Ishikawa (cell line): ENCODE measurements around the gene RAP2A.

Experiments
- CEBPB ChIP-seq: IDR thresholded peaks from 2 replicates; pipeline ENCODE4 v1.6.1; 2012
- EGR1 ChIP-seq: IDR thresholded peaks from 2 replicates; pipeline ENCODE4 v1.6.1; 2012
- EP300 ChIP-seq: IDR thresholded peaks from 2 replicates; pipeline ENCODE4 v1.6.1; 2012; ENCODE audit warnings: borderline replicate concordance
- FOXM1 ChIP-seq: IDR thresholded peaks from 2 replicates; pipeline ENCODE4 v1.6.1; 2012; ENCODE audit warnings: low read depth, borderline replicate concordance
- RAD21 ChIP-seq: IDR thresholded peaks from 2 replicates; pipeline ENCODE4 v1.6.1; 2012; ENCODE audit warnings: low read depth
- TAF1 ChIP-seq: IDR thresholded peaks from 2 replicates; pipeline ENCODE4 v1.6.1; 2012; ENCODE audit warnings: low read depth, mild to moderate bottlenecking
- TEAD4 ChIP-seq: IDR thresholded peaks from 2 replicates; pipeline ENCODE4 v1.6.1; 2012
- YY1 ChIP-seq: IDR thresholded peaks from 2 replicates; pipeline ENCODE4 v1.6.1; 2012; ENCODE audit warnings: low read depth
- ZBTB7A ChIP-seq: IDR thresholded peaks from 2 replicates; pipeline ENCODE4 v1.6.1; 2012; ENCODE audit warnings: low read depth
- TF ChIP-seq, protein P1 (sequence below): IDR thresholded peaks from 2 replicates; pipeline ENCODE4 v1.6.1; 2012
- TF ChIP-seq, protein P2 (sequence below): IDR thresholded peaks from 2 replicates; pipeline ENCODE4 v1.6.1; 2012; ENCODE audit warnings: low read depth, mild to moderate bottlenecking

DNA sequence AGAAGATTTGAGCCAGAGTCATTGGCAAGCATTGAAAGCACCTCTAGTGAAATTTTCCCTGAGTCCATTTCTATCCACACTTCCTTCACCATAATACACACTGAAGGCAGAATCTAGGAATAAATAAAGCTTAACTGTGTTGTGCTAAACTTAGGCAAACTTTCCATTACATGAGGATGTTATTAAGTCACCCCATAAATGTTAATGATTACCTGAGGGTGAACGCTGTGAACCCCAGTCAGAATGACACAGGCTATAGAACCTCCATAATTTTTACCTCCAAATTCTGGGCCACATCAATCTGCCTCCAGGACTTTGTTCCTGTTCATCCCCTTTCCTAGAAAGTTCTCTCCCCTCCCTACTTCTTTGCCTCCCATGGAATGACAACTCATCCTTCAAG is 71.0 kb downstream of the RAP2A start:
- TF ChIP-seq EP300 (no peak), TAF1 (no peak), YY1 (no peak), TEAD4 (no peak), CEBPB (no peak), RAD21 (no peak), ZBTB7A (no peak), EGR1 (no peak), FOXM1 (no peak)
- TF ChIP-seq, protein P1, sequence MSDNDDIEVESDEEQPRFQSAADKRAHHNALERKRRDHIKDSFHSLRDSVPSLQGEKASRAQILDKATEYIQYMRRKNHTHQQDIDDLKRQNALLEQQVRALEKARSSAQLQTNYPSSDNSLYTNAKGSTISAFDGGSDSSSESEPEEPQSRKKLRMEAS: no peak
- TF ChIP-seq, protein P2, sequence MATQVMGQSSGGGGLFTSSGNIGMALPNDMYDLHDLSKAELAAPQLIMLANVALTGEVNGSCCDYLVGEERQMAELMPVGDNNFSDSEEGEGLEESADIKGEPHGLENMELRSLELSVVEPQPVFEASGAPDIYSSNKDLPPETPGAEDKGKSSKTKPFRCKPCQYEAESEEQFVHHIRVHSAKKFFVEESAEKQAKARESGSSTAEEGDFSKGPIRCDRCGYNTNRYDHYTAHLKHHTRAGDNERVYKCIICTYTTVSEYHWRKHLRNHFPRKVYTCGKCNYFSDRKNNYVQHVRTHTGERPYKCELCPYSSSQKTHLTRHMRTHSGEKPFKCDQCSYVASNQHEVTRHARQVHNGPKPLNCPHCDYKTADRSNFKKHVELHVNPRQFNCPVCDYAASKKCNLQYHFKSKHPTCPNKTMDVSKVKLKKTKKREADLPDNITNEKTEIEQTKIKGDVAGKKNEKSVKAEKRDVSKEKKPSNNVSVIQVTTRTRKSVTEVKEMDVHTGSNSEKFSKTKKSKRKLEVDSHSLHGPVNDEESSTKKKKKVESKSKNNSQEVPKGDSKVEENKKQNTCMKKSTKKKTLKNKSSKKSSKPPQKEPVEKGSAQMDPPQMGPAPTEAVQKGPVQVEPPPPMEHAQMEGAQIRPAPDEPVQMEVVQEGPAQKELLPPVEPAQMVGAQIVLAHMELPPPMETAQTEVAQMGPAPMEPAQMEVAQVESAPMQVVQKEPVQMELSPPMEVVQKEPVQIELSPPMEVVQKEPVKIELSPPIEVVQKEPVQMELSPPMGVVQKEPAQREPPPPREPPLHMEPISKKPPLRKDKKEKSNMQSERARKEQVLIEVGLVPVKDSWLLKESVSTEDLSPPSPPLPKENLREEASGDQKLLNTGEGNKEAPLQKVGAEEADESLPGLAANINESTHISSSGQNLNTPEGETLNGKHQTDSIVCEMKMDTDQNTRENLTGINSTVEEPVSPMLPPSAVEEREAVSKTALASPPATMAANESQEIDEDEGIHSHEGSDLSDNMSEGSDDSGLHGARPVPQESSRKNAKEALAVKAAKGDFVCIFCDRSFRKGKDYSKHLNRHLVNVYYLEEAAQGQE: no peak
